ENCODE results near the gene SMG1. TPM values are rescaled to one million over a fixed set of nuclear protein-coding genes. Genes with fewer than 3 reads are reported as not detected.
"Not testable (repeated sequence)": the region's sequence is repeated elsewhere in the genome, so short reads cannot be mapped to it uniquely, and the experiment has no call there.

SMG1 gene
- total RNA-seq, 2 experiments from 2014 or later: 128 to 137 TPM

GRCh38 chr16:18759598-18760520, 166.3 kb downstream of the SMG1 start:
- POLR2A ChIA-PET; H3K36me3 Mint-ChIP-seq (ENCODE audit: low read depth); H3K4me3 Mint-ChIP-seq; H3K27me3 Mint-ChIP-seq; H3K9me3 Mint-ChIP-seq; CTCF ChIA-PET: not testable (repeated sequence)
- peak; percentile 56 for DNase-seq
- peak overlapping the region; percentile 31 for H3K27ac Mint-ChIP-seq
- H3K4me1 Mint-ChIP-seq: peaks cover 26% of the 10 kb centered on the region

GRCh38 chr16:18757960-18758660, 168.1 kb downstream of the SMG1 start:
- H3K9me3 Mint-ChIP-seq; H3K27me3 Mint-ChIP-seq; CTCF ChIA-PET; POLR2A ChIA-PET; H3K36me3 Mint-ChIP-seq (ENCODE audit: low read depth); DNase-seq; H3K4me3 Mint-ChIP-seq: not testable (repeated sequence)
- Mint-ChIP-seq H3K4me1 (peaks cover 26% of the 10 kb centered on the region), H3K27ac (peak overlapping the region; percentile 81)

- H3K27me3 Mint-ChIP-seq; DNase-seq; H3K36me3 Mint-ChIP-seq (ENCODE audit: low read depth); CTCF ChIA-PET; H3K9me3 Mint-ChIP-seq; POLR2A ChIA-PET; H3K4me3 Mint-ChIP-seq: not testable (repeated sequence)
- H3K4me1 Mint-ChIP-seq: peaks cover 26% of the 10 kb centered on the region
- H3K27ac Mint-ChIP-seq: peak overlapping the region; percentile 75
Measured at GRCh38 chr16:18756639-18757038, 169.6 kb downstream of the SMG1 start.

Other genes with a start within 250 kb of the SMG1 start
- 1,000 to 10,000 TPM; 1,939 to 2,119 TPM for gene RPS15A, start 136.1 kb downstream of the SMG1 start, total RNA-seq
- gene ARL6IP1, start 124.9 kb downstream of the SMG1 start, total RNA-seq: 100 to 1,000 TPM; 276 to 321 TPM
- gene TMC7, start 57.5 kb upstream of the SMG1 start, total RNA-seq: not detected
- 10 to 100 TPM; 11.6 to 15.3 TPM for gene COQ7, start 141.2 kb upstream of the SMG1 start, total RNA-seq
- gene ITPRIPL2, start 187.6 kb upstream of the SMG1 start, total RNA-seq: 1 to 10 TPM; 2.1 to 2.3 TPM
- not detected for gene SYT17, start 241.8 kb upstream of the SMG1 start, total RNA-seq